ENCODE results near the gene C1orf174. TPM values are rescaled to one million over a fixed set of nuclear protein-coding genes. Genes with fewer than 3 reads are reported as not detected.

The C1orf174 gene
- total RNA-seq, 2 donors from 2014 or later = 14.8 to 15.6 TPM

DNA sequence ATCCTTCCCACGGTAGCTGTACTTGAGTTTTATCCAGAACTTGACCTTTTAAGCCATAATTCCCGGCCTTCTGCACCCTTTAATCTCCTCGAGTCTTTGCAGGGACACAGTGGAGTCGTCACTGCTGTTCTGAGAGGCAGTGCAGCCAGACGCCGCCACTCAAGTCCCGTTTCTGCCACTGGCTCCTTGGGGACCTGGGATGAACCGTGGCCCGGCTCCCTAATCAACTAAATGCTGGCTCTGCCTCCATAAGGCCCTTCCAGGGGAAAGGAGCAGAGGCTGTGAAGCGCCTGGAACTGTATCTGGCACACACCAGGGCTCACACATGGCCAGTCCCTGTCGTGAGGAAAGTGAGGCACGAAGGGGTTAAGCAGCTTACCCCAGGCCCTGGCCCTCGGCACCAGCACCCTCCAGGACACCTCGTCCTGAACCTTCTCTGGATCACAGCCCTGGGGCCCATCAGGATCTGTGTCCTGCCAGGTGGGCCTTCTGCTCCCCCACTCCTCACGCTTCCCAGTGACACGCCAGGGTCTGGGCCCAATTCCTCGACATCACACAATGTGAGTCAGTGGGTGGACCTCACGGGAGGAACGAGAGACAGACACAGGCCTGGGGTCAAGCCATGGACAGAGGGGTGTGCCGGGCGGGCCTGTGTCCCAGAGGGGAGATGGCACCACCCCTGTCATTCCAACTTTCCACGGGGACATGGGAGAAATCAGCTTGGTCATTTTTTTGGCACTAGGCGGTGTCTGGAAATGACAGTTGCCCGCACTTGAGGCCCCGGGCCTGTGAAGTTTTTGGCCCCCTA is 23.5 kb upstream of the C1orf174 start:
- TF ChIP-seq POLR2A (IDR thresholded peaks at IDR 0.05) = no peak
- TF ChIP-seq, protein P1, sequence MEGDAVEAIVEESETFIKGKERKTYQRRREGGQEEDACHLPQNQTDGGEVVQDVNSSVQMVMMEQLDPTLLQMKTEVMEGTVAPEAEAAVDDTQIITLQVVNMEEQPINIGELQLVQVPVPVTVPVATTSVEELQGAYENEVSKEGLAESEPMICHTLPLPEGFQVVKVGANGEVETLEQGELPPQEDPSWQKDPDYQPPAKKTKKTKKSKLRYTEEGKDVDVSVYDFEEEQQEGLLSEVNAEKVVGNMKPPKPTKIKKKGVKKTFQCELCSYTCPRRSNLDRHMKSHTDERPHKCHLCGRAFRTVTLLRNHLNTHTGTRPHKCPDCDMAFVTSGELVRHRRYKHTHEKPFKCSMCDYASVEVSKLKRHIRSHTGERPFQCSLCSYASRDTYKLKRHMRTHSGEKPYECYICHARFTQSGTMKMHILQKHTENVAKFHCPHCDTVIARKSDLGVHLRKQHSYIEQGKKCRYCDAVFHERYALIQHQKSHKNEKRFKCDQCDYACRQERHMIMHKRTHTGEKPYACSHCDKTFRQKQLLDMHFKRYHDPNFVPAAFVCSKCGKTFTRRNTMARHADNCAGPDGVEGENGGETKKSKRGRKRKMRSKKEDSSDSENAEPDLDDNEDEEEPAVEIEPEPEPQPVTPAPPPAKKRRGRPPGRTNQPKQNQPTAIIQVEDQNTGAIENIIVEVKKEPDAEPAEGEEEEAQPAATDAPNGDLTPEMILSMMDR (IDR thresholded peaks at IDR 0.05) = no peak
- 53 to 66% methylated on average over 17 to 25 of the region's 25 CpGs for WGBS, 2 donors
- no peaks in the 10 kb centered on the region for H3K9me3 ChIP-seq
- H3K27ac ChIP-seq = no peak overlapping the region
- H3K4me3 ChIP-seq = no peak overlapping the region
- no peaks in the 10 kb centered on the region for H3K4me1 ChIP-seq
- no peak for DNase-seq
- ATAC-seq = no peak
- intact Hi-C loops (cut with DNase I) = no loop called here
- no peaks in the 10 kb centered on the region for H3K27me3 ChIP-seq
- H3K36me3 ChIP-seq (replicated peaks in 1 of 2; ENCODE audit: insufficient read depth in 1 of 2, low read depth in 2 of 2) = no peaks in the 10 kb centered on the region

DNA sequence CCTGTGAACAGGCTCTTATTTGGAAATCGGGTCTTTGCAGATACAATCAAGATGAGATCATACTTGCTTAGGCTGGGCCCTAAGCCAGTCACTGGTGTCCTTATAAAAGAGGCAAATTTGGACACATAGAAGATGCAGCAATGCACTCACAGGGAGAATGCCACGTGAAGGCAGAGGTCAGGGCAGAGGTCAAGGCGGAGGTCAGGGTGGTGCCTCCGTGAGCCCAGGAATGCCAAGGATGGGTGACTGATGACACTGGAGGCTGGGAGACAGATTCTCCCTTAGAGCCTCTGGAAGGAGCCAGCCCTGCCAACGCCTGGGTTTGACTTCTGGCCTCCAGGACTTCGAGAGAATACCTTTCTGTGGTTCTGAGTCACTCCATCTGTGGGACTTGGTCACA is 22.8 kb upstream of the C1orf174 start:
- H3K27me3 ChIP-seq = no peaks in the 10 kb centered on the region
- H3K27ac ChIP-seq = no peak overlapping the region
- no peak overlapping the region for H3K4me3 ChIP-seq
- H3K9me3 ChIP-seq = no peaks in the 10 kb centered on the region
- no peaks in the 10 kb centered on the region for H3K4me1 ChIP-seq
- intact Hi-C loops (cut with DNase I) = no loop called here
- ATAC-seq (no peak), DNase-seq (no peak)
- TF ChIP-seq, protein P1 (IDR thresholded peaks at IDR 0.05) = no peak
- no peak for TF ChIP-seq POLR2A (IDR thresholded peaks at IDR 0.05)
- WGBS, 2 donors = 54 to 55% methylated on average over 4 to 6 of the region's 6 CpGs
- no peaks in the 10 kb centered on the region for H3K36me3 ChIP-seq (replicated peaks in 1 of 2; ENCODE audit: insufficient read depth in 1 of 2, low read depth in 2 of 2)

DNA sequence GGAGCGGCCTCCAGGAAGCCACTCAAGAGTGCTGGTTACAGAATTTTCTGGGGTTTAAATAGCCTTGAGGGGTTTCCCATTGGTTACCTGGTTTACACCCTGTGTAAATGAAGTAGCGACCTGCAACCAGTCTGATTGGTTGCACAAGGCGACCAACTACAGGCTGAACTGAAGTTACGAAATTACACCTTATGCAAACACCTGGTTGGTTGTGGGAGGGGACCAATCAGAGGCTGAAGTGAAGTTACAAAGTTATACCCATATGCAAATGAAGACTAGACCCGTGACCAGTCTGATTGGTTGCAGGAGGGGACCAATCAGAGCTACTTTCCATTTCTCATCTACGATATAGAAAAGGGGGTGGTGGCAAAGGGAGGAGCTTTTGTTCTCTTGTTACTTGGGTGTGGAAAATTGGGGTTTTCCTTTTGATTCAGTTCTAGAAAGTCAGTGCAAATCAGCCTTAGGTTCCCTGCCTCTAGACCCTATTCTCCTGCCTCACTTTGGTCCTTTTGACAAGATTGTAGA is 22.2 kb upstream of the C1orf174 start:
- Histone ChIP-seq H3K4me1 (no peaks in the 10 kb centered on the region), H3K9me3 (no peaks in the 10 kb centered on the region), H3K4me3 (no peak overlapping the region), H3K36me3 (replicated peaks in 1 of 2; ENCODE audit: insufficient read depth in 1 of 2, low read depth in 2 of 2) (no peaks in the 10 kb centered on the region), H3K27me3 (no peaks in the 10 kb centered on the region), H3K27ac (no peak overlapping the region)
- DNase-seq (no peak), ATAC-seq (no peak)
- TF ChIP-seq POLR2A (IDR thresholded peaks at IDR 0.05) = no peak
- TF ChIP-seq, protein P1 (IDR thresholded peaks at IDR 0.05) = no peak
- intact Hi-C loops (cut with DNase I) = no loop called here
- WGBS, 2 donors = 67 to 71% methylated on average over 6 of the region's 6 CpGs

DNA sequence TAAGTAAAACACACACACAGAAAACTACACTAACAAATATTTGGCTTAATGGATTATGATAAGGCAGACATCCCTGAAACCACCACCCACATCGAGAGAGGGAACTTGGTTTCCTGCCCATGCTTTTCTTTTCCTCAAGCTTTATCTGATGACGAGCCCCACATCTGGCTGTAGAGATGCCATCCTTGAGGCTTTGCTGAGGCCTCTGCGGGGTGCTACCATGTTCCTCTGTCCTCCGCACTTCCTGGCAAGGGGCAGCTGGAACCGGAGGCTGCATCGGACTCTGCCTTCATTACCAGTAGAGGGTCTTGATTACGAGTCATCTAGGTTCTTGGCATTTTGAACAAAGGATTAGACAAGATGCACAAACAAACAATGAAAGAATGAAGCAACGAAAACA is 21.7 kb upstream of the C1orf174 start:
- intact Hi-C loops (cut with DNase I) = no loop called here
- Histone ChIP-seq H3K4me1 (no peaks in the 10 kb centered on the region), H3K4me3 (no peak overlapping the region), H3K27me3 (peaks cover 0 to under 1% of the 10 kb centered on the region in 2 donors), H3K36me3 (replicated peaks in 1 of 2; ENCODE audit: insufficient read depth in 1 of 2, low read depth in 2 of 2) (no peaks in the 10 kb centered on the region), H3K9me3 (no peaks in the 10 kb centered on the region), H3K27ac (no peak overlapping the region)
- no peak for DNase-seq
- no peak for ATAC-seq
- TF ChIP-seq POLR2A (IDR thresholded peaks at IDR 0.05) = no peak
- TF ChIP-seq, protein P1 (IDR thresholded peaks at IDR 0.05) = no peak
- 54 to 61% methylated on average over 8 of the region's 8 CpGs for WGBS, 2 donors

DNA sequence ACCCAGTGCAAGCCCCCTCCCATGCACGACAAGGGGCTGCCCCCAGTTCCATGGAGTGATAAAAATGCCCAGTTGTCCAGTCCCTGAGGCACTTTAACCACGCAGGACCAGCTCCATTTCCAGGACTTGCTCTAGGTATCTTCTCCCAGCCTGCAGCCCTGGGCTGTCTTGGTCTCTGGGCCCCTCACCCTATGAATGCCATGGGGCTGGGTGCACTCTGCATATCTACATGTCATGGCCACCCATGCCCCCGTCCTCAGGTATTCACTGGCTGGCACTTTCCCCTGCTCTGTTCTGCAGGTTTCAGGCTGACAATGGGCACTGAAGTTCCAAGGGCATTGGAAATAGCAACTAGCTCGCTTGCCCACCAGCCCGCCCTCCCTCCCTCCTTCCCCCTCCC is 19.6 kb upstream of the C1orf174 start:
- no peak overlapping the region for H3K27ac ChIP-seq
- TF ChIP-seq, protein P1 (IDR thresholded peaks at IDR 0.05) = no peak
- TF ChIP-seq POLR2A (IDR thresholded peaks at IDR 0.05) = no peak
- ATAC-seq (no peak), DNase-seq (no peak)
- peaks cover 0 to 3% of the 10 kb centered on the region in 2 donors for H3K27me3 ChIP-seq
- no peaks in the 10 kb centered on the region for H3K9me3 ChIP-seq
- intact Hi-C loops (cut with DNase I) = no loop called here
- no peaks in the 10 kb centered on the region for H3K4me1 ChIP-seq
- 46 to 55% methylated on average over 3 to 5 of the region's 5 CpGs for WGBS, 2 donors
- H3K4me3 ChIP-seq = no peak overlapping the region
- H3K36me3 ChIP-seq (replicated peaks in 1 of 2; ENCODE audit: insufficient read depth in 1 of 2, low read depth in 2 of 2) = no peaks in the 10 kb centered on the region

All from body of pancreas (tissue), 4 donors.